CD8-positive, alpha-beta memory T cell (primary cell): ENCODE measurements around the gene COL4A3. TPM values are rescaled to one million over a fixed set of nuclear protein-coding genes. Genes with fewer than 3 reads are reported as not detected.
A peak's percentile ranks its signal among the peaks of the same experiment; 100 is the strongest.

Experiments used
- CTCF ChIA-PET: fragments of 350-600 bp; sonication (Branson Sonifier 250); formaldehyde crosslinking; loops from one replicate; lab custom pipeline; 2021; ENCODE audit warnings: antibody characterized with exemption; lab: Charles Lee
- POLR2A ChIA-PET: fragments of 350-600 bp; sonication (Branson Sonifier 250); formaldehyde crosslinking; loops from one replicate; lab custom pipeline; 2021; ENCODE audit warnings: antibody characterized with exemption; lab: Charles Lee
- DNase-seq, 5 donors: peaks; one replicate each; pipeline versions ENCODE4 v3.0.0 to v3.0.0-alpha.2; 2020 to 2022; ENCODE audit warnings: mixed read lengths in 1 of 5
- H3K27ac ChIP-seq: one replicate; pipeline ENCODE4 v1.7.0; 2013; ENCODE audit warnings: low read depth, mild to moderate bottlenecking, low read length, moderate library complexity
- H3K27me3 ChIP-seq: 2 replicates; pipeline ENCODE4 v1.7.0; 2013; ENCODE audit warnings: low read length, mild to moderate bottlenecking; ENCODE audit not compliant: insufficient read depth, poor library complexity, severe bottlenecking
- H3K36me3 ChIP-seq: 2 replicates; pipeline ENCODE4 v1.7.0; 2013; ENCODE audit warnings: mild to moderate bottlenecking, low read length, moderate library complexity; ENCODE audit not compliant: insufficient read depth
- H3K4me1 ChIP-seq: 2 replicates; pipeline ENCODE4 v1.7.0; 2013; ENCODE audit warnings: mild to moderate bottlenecking, low read length, moderate library complexity; ENCODE audit not compliant: insufficient read depth
- H3K4me3 ChIP-seq: 2 replicates; pipeline ENCODE4 v1.7.0; 2013; ENCODE audit warnings: mild to moderate bottlenecking, low read length
- H3K9me3 ChIP-seq: 2 replicates; pipeline ENCODE4 v1.7.0; 2013; ENCODE audit warnings: mild to moderate bottlenecking, low read length
- H3K27ac Mint-ChIP-seq, 8 donors: one replicate each; pipeline ENCODE4 v1.8.0; 2020 to 2021; ENCODE audit warnings: mixed read lengths in 8 of 8, mild to moderate bottlenecking in 6 of 8, inconsistent platforms in 3 of 8, moderate library complexity in 3 of 8
- H3K27me3 Mint-ChIP-seq, 2 donors: one replicate each; pipeline ENCODE4 v1.8.0; 2020 to 2021; ENCODE audit warnings: mixed read lengths in 2 of 2, mild to moderate bottlenecking in 1 of 2, moderate library complexity in 1 of 2
- H3K36me3 Mint-ChIP-seq, 3 donors: one replicate each; pipeline ENCODE4 v1.8.0; 2020 to 2021; ENCODE audit warnings: mixed read lengths in 3 of 3, inconsistent platforms in 1 of 3, mild to moderate bottlenecking in 1 of 3
- H3K4me1 Mint-ChIP-seq, 3 donors: one replicate each; pipeline ENCODE4 v1.8.0; 2020 to 2021; ENCODE audit warnings: mixed read lengths in 3 of 3, inconsistent platforms in 1 of 3, mild to moderate bottlenecking in 1 of 3
- H3K4me3 Mint-ChIP-seq, 7 donors: one replicate each; pipeline ENCODE4 v1.8.0; 2020 to 2021; ENCODE audit warnings: mixed read lengths in 7 of 7, mild to moderate bottlenecking in 6 of 7, moderate library complexity in 4 of 7, inconsistent platforms in 2 of 7
- H3K9me3 Mint-ChIP-seq, 5 donors: one replicate each; pipeline ENCODE4 v1.8.0; 2020 to 2022; ENCODE audit warnings: mixed read lengths in 5 of 5, mild to moderate bottlenecking in 3 of 5, moderate library complexity in 2 of 5, inconsistent platforms in 1 of 5
- polyA plus RNA-seq: library from polyadenylated mRNA; unstranded; fragments of 300-500 nt; fragmentation: Illumina TruSeq; gene quantifications from one replicate; pipeline ENCODE4 v1.2.3, GENCODE V29; 2021
- total RNA-seq, 2 experiments: library from RNA; stranded (reverse); gene quantifications; one replicate each; pipeline ENCODE4 v1.2.3, GENCODE V29; 2021

The COL4A3 gene
- total and polyA plus RNA-seq, 3 experiments from 2014 or later: not detected

DNA sequence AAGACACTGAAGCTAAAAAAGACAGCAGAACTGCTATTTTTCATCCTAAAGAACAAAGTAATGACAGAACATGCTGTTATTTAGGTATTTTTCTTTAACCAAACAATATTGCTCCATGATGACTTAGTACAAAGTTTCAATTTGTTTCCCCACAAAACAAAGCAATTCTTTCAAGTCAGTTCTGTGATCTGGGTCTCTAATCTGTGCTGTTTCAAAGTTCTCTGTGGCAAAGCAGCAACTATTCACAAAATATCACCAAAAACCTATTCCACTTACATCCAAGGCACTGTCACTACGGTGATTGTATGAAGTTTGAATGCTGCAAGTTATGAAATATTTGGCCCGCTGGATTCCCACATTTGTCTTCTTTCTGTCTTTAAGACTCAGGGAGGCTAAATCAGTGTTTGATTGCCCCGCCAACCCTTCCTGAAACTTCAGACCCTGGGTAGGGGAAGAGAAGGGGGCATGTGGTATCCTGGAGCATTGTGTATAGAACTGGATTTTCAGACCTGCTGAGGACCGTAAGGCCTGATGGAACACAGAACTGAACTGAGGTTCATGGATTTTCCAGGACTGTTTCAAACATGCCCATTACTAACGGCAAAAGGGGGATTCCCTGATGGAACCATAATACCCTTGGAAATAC is 147.6 kb downstream of the COL4A3 start:
- H3K4me1 ChIP-seq: no peaks in the 10 kb centered on the region
- H3K4me3 Mint-ChIP-seq: no peak overlapping the region
- ChIA-PET POLR2A (no interaction called here), CTCF (interaction anchor here (0.6 kb wide), 1 partner anchor 450 kb away, joined by 3 read pairs; no protein-coding TSS in a partner anchor)
- H3K27me3 ChIP-seq: no peaks in the 10 kb centered on the region
- H3K9me3 ChIP-seq: no peaks in the 10 kb centered on the region
- H3K9me3 Mint-ChIP-seq: no peaks in the 10 kb centered on the region
- peaks cover 7 to 15% of the 10 kb centered on the region in 2 donors for H3K27me3 Mint-ChIP-seq
- H3K36me3 ChIP-seq: no peaks in the 10 kb centered on the region
- no peak for DNase-seq
- no peak overlapping the region for H3K27ac ChIP-seq
- no peak overlapping the region for H3K27ac Mint-ChIP-seq
- H3K4me1 Mint-ChIP-seq: no peaks in the 10 kb centered on the region
- H3K4me3 ChIP-seq: no peak overlapping the region
- H3K36me3 Mint-ChIP-seq: peaks cover 0 to 2% (median 2%) of the 10 kb centered on the region in 3 donors

DNA sequence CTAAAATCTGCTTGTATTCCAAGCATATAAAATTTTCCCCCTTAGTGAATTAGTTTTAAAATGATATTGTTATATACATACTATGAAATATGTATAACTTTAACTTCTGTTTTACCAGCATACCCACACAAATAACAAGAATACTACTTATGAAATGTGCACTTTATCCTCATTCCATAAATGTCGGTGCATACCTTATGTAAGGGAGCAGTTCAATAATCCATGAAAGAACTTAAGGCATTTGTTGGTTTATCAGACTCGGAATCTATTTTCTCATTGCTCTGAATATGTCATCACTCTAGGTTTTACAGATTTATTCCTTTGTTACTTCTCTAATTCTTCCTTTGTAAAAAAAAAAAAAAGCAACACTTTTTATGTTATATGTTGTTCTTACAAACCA is 148.2 kb downstream of the COL4A3 start:
- Mint-ChIP-seq H3K9me3 (peaks cover 0 to 1% (median 0%) of the 10 kb centered on the region in 5 donors), H3K27me3 (peaks cover 8 to 16% of the 10 kb centered on the region in 2 donors), H3K4me3 (no peak overlapping the region), H3K36me3 (peaks cover 0 to 4% (median 3%) of the 10 kb centered on the region in 3 donors), H3K27ac (no peak overlapping the region), H3K4me1 (no peaks in the 10 kb centered on the region)
- H3K27me3 ChIP-seq: no peaks in the 10 kb centered on the region
- H3K4me1 ChIP-seq: no peaks in the 10 kb centered on the region
- no peaks in the 10 kb centered on the region for H3K9me3 ChIP-seq
- no peak overlapping the region for H3K27ac ChIP-seq
- no peak overlapping the region for H3K4me3 ChIP-seq
- POLR2A ChIA-PET: no interaction called here
- CTCF ChIA-PET: no interaction called here
- DNase-seq: no peak
- H3K36me3 ChIP-seq: no peaks in the 10 kb centered on the region

DNA sequence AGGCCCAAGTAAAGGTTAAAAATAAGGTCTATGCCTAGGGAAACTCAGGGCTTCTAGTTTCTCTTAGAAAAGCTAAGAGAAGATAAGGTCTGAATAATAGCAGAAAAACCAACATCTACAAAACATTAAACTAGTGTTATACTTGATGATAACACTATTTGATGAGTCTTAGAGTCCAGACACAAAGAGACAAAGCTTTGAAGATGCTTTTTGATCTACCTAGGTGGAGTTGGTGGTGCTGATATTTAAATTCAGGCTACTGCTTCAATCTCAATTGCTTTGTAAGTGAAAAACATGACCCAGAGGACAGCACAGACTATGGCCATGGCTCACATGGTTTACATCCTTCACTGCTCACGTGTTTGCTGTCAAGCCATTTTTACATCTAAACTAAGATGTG is 148.9 kb downstream of the COL4A3 start:
- Histone ChIP-seq H3K4me3 (no peak overlapping the region), H3K27ac (no peak overlapping the region), H3K4me1 (no peaks in the 10 kb centered on the region), H3K36me3 (no peaks in the 10 kb centered on the region), H3K27me3 (no peaks in the 10 kb centered on the region), H3K9me3 (no peaks in the 10 kb centered on the region)
- Mint-ChIP-seq H3K27ac (no peak overlapping the region), H3K4me1 (no peaks in the 10 kb centered on the region), H3K9me3 (peaks cover 0 to 2% (median 0%) of the 10 kb centered on the region in 5 donors), H3K36me3 (peaks cover 0 to 4% (median 3%) of the 10 kb centered on the region in 3 donors), H3K4me3 (no peak overlapping the region), H3K27me3 (peaks cover 8 to 20% of the 10 kb centered on the region in 2 donors)
- no peak for DNase-seq
- ChIA-PET CTCF (no interaction called here), POLR2A (no interaction called here)

DNA sequence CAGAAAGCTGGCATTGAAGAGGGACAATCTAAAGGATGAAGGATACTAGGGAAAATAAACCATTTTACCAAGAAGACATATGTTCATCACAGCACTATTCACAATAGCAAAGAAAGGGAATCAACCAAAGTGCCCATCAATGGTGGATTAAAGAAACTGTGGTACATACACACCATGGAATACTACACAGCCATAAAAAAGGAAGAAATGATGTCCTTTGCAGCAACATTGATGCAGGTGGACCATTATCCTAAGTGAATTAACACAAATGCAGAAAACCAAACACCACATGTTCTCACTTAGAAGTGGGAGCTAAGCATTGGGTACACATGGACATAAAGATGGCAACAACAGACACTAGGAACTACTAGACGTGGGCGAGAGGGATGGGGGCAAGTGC is 153.4 kb downstream of the COL4A3 start:
- CTCF ChIA-PET: no interaction called here

DNA sequence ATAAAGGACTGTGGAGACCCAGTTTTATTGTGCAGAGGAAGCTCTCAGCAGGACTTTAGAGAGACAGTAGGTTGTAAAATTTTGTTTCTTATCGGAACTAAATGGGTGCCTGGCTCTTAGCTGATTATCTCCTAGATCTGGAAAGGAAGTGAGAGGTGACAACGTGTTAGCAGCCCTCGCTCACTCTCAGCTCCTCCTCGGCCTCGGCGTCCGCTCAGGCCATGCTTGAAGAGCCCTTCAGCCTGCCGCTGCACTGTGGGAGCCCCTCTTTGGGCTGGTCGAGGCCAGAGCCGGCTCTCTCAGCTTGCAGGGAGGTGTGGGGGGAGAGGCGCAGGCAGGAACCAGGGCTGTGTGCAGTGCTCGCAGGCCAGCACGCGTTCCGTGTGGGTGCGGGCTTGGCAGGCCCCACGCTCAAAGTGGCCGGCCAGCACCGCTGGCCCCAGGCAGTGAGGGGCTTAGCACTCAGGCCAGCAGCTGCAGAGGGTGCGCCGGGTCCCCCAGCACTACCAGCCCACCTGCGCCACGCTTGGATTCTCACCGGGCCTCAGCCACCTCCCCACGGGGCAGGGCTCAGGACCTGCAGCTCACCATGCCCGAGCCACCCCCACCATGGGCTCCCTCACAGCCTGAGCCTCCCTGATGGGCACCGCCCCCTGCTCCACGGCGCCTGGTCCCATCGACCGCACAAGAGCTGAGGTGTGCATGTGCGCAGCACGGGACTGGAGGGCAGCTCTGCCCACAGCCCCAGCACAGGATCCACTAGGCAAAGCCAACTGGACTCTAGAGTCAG is 156.1 kb downstream of the COL4A3 start:
- H3K9me3 Mint-ChIP-seq: peaks cover 0 to 4% (median 0%) of the 10 kb centered on the region in 5 donors
- peak overlapping the region in 3 of 8 donors; percentile 30 to 86 (median 66) for H3K27ac Mint-ChIP-seq
- H3K4me1 Mint-ChIP-seq: peaks cover 24 to 26% (median 25%) of the 10 kb centered on the region in 3 donors
- no peaks in the 10 kb centered on the region for H3K36me3 ChIP-seq
- ChIA-PET CTCF (interaction anchor here (1.3 kb wide), 1 partner anchor 28 kb away, joined by 4 read pairs; no protein-coding TSS in a partner anchor), POLR2A (no interaction called here)
- no peaks in the 10 kb centered on the region for H3K9me3 ChIP-seq
- H3K4me3 ChIP-seq: no peak overlapping the region
- H3K27me3 ChIP-seq: no peaks in the 10 kb centered on the region
- H3K4me1 ChIP-seq: peaks cover 7% of the 10 kb centered on the region
- no peak for DNase-seq
- H3K4me3 Mint-ChIP-seq: peak overlapping the region in 3 of 7 donors; percentile 36 to 59 (median 59)
- H3K27ac ChIP-seq: no peak overlapping the region
- H3K27me3 Mint-ChIP-seq: peaks cover 10 to 12% of the 10 kb centered on the region in 2 donors
- H3K36me3 Mint-ChIP-seq: peaks cover 1 to 12% (median 2%) of the 10 kb centered on the region in 3 donors

More for the DNA sequence above, 153.4 kb downstream of the COL4A3 start:
- Histone ChIP-seq H3K27me3 (no peaks in the 10 kb centered on the region), H3K36me3 (no peaks in the 10 kb centered on the region), H3K4me1 (no peaks in the 10 kb centered on the region), H3K27ac (no peak overlapping the region), H3K4me3 (no peak overlapping the region), H3K9me3 (no peaks in the 10 kb centered on the region)
- no peak overlapping the region for H3K4me3 Mint-ChIP-seq
- POLR2A ChIA-PET: no interaction called here
- peaks cover 0 to 11% (median 1%) of the 10 kb centered on the region in 3 donors for H3K36me3 Mint-ChIP-seq
- no peak for DNase-seq
- peaks cover 3 to 9% (median 8%) of the 10 kb centered on the region in 3 donors for H3K4me1 Mint-ChIP-seq
- peaks cover 0 to 2% (median 0%) of the 10 kb centered on the region in 5 donors for H3K9me3 Mint-ChIP-seq
- H3K27ac Mint-ChIP-seq: no peak overlapping the region
- peaks cover 8 to 19% of the 10 kb centered on the region in 2 donors for H3K27me3 Mint-ChIP-seq

DNA sequence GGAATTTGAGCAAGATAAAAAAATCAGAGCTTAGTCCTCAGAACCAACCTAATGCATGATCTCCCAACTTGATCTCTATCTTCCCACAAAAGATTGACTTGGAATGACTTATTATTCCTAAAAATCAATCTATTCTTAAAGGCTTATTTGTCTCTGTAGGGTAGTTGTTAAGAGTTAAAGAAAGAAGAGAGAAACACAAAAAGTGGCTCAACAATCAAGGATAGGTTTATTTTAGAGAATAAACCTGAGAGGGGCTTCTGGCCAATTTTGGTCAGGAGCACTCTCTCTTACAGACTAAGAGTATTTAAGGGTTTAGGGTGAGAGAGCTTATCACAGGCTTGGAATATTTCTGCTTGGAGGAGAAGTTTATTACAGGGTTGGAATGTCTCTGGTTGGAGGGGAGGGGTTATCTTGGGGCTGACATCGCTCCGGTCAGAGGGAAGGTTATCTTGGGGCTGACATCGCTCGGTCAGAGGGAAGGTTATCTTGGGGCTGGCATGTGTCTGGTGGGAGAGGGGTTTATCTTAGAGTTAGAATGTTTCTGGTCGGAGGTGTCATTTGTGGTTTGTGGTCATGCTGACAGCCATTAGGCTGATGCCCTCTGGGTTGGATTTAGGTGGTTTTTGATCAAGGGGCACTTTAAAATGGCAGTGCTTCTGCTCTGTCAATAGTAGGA is 158.2 kb downstream of the COL4A3 start:
- peaks cover 43 to 45% (median 44%) of the 10 kb centered on the region in 3 donors for H3K4me1 Mint-ChIP-seq
- peak overlapping the region in 6 of 8 donors; percentile 29 to 88 (median 70) for H3K27ac Mint-ChIP-seq
- ChIA-PET CTCF (no interaction called here), POLR2A (no interaction called here)
- H3K27me3 Mint-ChIP-seq: peaks cover 5 to 9% of the 10 kb centered on the region in 2 donors
- H3K4me3 Mint-ChIP-seq: peak overlapping the region in 6 of 7 donors; percentile 22 to 98 (median 52)
- peaks cover 0 to 4% (median 0%) of the 10 kb centered on the region in 5 donors for H3K9me3 Mint-ChIP-seq
- no peak for DNase-seq
- no peaks in the 10 kb centered on the region for H3K36me3 ChIP-seq
- H3K9me3 ChIP-seq: no peaks in the 10 kb centered on the region
- H3K4me3 ChIP-seq: no peak overlapping the region
- H3K27ac ChIP-seq: no peak overlapping the region
- peaks cover 24% of the 10 kb centered on the region for H3K4me1 ChIP-seq
- peaks cover 0 to 9% (median 4%) of the 10 kb centered on the region in 3 donors for H3K36me3 Mint-ChIP-seq
- H3K27me3 ChIP-seq: no peaks in the 10 kb centered on the region

DNA sequence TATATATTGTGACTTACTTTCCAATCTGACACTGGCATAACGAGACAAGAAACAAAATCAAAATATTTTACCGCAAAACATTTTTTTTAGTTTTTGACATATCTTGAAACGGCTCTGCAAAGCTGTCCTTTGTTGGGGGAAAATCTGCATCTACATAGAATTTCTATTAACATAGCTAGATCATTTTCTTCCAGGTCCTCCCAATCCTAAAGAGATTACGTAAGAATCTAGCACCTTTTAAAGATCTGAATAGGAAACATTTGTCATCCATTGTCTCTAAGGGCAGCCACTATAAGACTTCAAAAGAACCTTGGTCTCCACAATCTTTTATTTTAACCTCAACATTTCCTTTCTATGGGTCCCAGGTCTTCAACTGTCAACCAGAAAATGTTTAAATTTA is 159.4 kb downstream of the COL4A3 start:
- POLR2A ChIA-PET: no interaction called here

More for the DNA sequence above, 159.4 kb downstream of the COL4A3 start:
- H3K27ac ChIP-seq: no peak overlapping the region
- H3K27ac Mint-ChIP-seq: peak overlapping the region in 5 of 8 donors; percentile 39 to 95 (median 82)
- peaks cover 5% of the 10 kb centered on the region in 2 donors for H3K27me3 Mint-ChIP-seq
- H3K36me3 ChIP-seq: no peaks in the 10 kb centered on the region
- no peak for DNase-seq
- peak overlapping the region; percentile 92 to 99 (median 95) for H3K4me3 Mint-ChIP-seq
- H3K9me3 Mint-ChIP-seq: peaks cover 0 to 4% (median 0%) of the 10 kb centered on the region in 5 donors
- H3K4me1 ChIP-seq: peaks cover 24% of the 10 kb centered on the region
- peaks cover 0 to 9% (median 8%) of the 10 kb centered on the region in 3 donors for H3K36me3 Mint-ChIP-seq
- H3K4me3 ChIP-seq: no peak overlapping the region
- H3K9me3 ChIP-seq: no peaks in the 10 kb centered on the region
- peaks cover 52 to 56% (median 54%) of the 10 kb centered on the region in 3 donors for H3K4me1 Mint-ChIP-seq
- no peaks in the 10 kb centered on the region for H3K27me3 ChIP-seq
- CTCF ChIA-PET: no interaction called here
